ENCODE measurements around the gene SV2A. TPM values are rescaled to one million over a fixed set of nuclear protein-coding genes. Genes with fewer than 3 reads are reported as not detected.

SV2A gene
- total RNA-seq, 2 donors from 2014 or later, result 25.6 to 26.2 TPM

- TF ChIP-seq, protein P1, sequence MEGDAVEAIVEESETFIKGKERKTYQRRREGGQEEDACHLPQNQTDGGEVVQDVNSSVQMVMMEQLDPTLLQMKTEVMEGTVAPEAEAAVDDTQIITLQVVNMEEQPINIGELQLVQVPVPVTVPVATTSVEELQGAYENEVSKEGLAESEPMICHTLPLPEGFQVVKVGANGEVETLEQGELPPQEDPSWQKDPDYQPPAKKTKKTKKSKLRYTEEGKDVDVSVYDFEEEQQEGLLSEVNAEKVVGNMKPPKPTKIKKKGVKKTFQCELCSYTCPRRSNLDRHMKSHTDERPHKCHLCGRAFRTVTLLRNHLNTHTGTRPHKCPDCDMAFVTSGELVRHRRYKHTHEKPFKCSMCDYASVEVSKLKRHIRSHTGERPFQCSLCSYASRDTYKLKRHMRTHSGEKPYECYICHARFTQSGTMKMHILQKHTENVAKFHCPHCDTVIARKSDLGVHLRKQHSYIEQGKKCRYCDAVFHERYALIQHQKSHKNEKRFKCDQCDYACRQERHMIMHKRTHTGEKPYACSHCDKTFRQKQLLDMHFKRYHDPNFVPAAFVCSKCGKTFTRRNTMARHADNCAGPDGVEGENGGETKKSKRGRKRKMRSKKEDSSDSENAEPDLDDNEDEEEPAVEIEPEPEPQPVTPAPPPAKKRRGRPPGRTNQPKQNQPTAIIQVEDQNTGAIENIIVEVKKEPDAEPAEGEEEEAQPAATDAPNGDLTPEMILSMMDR (conservative IDR thresholded peaks at IDR 0.05), result no peak
- peaks cover 2% of the 10 kb centered on the region for H3K4me1 Mint-ChIP-seq
Measured at GRCh38 chr1:149896575-149896974, 21.1 kb downstream of the SV2A start.

DNA sequence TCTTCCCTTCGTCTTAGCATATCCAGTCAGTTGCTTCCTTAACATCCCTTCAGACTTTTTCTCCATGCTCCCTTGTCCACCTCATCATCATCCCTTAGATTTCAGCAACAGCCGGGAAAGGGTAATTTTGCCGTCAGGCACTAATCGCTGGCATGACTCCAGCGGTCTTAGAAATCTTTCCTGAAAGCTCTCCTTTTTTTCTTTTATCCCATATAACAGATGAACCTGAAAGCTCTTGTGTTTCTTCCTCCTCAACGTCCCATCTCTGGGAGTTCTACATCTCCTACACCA lies 28.7 kb downstream of the SV2A start:
- no peak for DNase-seq
- H3K27ac ChIP-seq (ENCODE audit: low read depth, low read length), result peak overlapping the region; percentile 98
- TF ChIP-seq, protein P1 (conservative IDR thresholded peaks at IDR 0.05), result no peak
- WGBS, 2 experiments (ENCODE audit: insufficient coverage in 1 of 2, insufficient read length in 1 of 2), result 44 to 60% methylated on average over 5 to 6 of the region's 6 CpGs
- Mint-ChIP-seq H3K9me3 (no peaks in the 10 kb centered on the region), H3K4me1 (no peaks in the 10 kb centered on the region), H3K36me3 (ENCODE audit: low read depth) (no peaks in the 10 kb centered on the region), H3K27me3 (ENCODE audit: insufficient read depth) (no peaks in the 10 kb centered on the region), H3K27ac (no peak overlapping the region), H3K4me3 (no peak overlapping the region)
- H3K36me3 ChIP-seq (ENCODE audit: control insufficient read depth, insufficient read depth, low read length), result no peaks in the 10 kb centered on the region
- H3K27me3 ChIP-seq (ENCODE audit: control insufficient read depth, insufficient read depth, low read length, poor library complexity, severe bottlenecking), result no peaks in the 10 kb centered on the region
- H3K9me3 ChIP-seq (ENCODE audit: control insufficient read depth, low read length), result no peaks in the 10 kb centered on the region
- peak overlapping the region; percentile 89 for H3K4me3 ChIP-seq (ENCODE audit: low read length)
- H3K9ac ChIP-seq (ENCODE audit: extremely low read depth, low read length, poor library complexity, severe bottlenecking), result peak overlapping the region; percentile 84
- no peaks in the 10 kb centered on the region for H3K4me1 ChIP-seq (ENCODE audit: control insufficient read depth, insufficient read depth, low read length)

More at GRCh38 chr1:149896575-149896974, 21.1 kb downstream of the SV2A start:
- DNase-seq, result no peak
- Histone ChIP-seq H3K9ac (ENCODE audit: extremely low read depth, low read length, poor library complexity, severe bottlenecking) (no peak overlapping the region), H3K4me1 (ENCODE audit: control insufficient read depth, insufficient read depth, low read length) (no peaks in the 10 kb centered on the region), H3K27ac (ENCODE audit: low read depth, low read length) (no peak overlapping the region), H3K4me3 (ENCODE audit: low read length) (no peak overlapping the region), H3K27me3 (ENCODE audit: control insufficient read depth, insufficient read depth, low read length, poor library complexity, severe bottlenecking) (no peaks in the 10 kb centered on the region), H3K36me3 (ENCODE audit: control insufficient read depth, insufficient read depth, low read length) (no peaks in the 10 kb centered on the region), H3K9me3 (ENCODE audit: control insufficient read depth, low read length) (peaks cover 4% of the 10 kb centered on the region)
- H3K9me3 Mint-ChIP-seq, result no peaks in the 10 kb centered on the region
- 100% methylated on average over 1 to 4 of the region's 4 CpGs for WGBS, 2 experiments (ENCODE audit: insufficient coverage in 1 of 2, insufficient read length in 1 of 2)
- no peaks in the 10 kb centered on the region for H3K36me3 Mint-ChIP-seq (ENCODE audit: low read depth)
- H3K4me3 Mint-ChIP-seq, result no peak overlapping the region
- no peak overlapping the region for H3K27ac Mint-ChIP-seq
- H3K27me3 Mint-ChIP-seq (ENCODE audit: insufficient read depth), result peaks cover 10% of the 10 kb centered on the region

- H3K27me3 ChIP-seq (ENCODE audit: control insufficient read depth, insufficient read depth, low read length, poor library complexity, severe bottlenecking), result no peaks in the 10 kb centered on the region
- no peaks in the 10 kb centered on the region for H3K4me1 Mint-ChIP-seq
- no peaks in the 10 kb centered on the region for H3K4me1 ChIP-seq (ENCODE audit: control insufficient read depth, insufficient read depth, low read length)
- peak overlapping the region; percentile 98 for H3K27ac ChIP-seq (ENCODE audit: low read depth, low read length)
- H3K36me3 Mint-ChIP-seq (ENCODE audit: low read depth), result no peaks in the 10 kb centered on the region
- no peaks in the 10 kb centered on the region for H3K9me3 Mint-ChIP-seq
- H3K9me3 ChIP-seq (ENCODE audit: control insufficient read depth, low read length), result no peaks in the 10 kb centered on the region
- H3K36me3 ChIP-seq (ENCODE audit: control insufficient read depth, insufficient read depth, low read length), result no peaks in the 10 kb centered on the region
- TF ChIP-seq, protein P1 (conservative IDR thresholded peaks at IDR 0.05), result peak; percentile 74
- H3K9ac ChIP-seq (ENCODE audit: extremely low read depth, low read length, poor library complexity, severe bottlenecking), result peak overlapping the region; percentile 84
- DNase-seq, result peak; percentile 96
- H3K27ac Mint-ChIP-seq, result no peak overlapping the region
- H3K27me3 Mint-ChIP-seq (ENCODE audit: insufficient read depth), result no peaks in the 10 kb centered on the region
- peak overlapping the region; percentile 89 for H3K4me3 ChIP-seq (ENCODE audit: low read length)
- WGBS, 2 experiments (ENCODE audit: insufficient coverage in 1 of 2, insufficient read length in 1 of 2), result 1 to 2% methylated on average over 26 to 28 of the region's 28 CpGs
- H3K4me3 Mint-ChIP-seq, result no peak overlapping the region
Measured at GRCh38 chr1:149888247-149888998, 29.2 kb downstream of the SV2A start.
